HEK293 (cell line): ENCODE results near the gene SHROOM4.

Experiments
- CTCF ChIA-PET: fragments of 350-600 bp; formaldehyde crosslinking; extraction: SDS; loops from one replicate; lab custom pipeline; 2021; ENCODE audit warnings: antibody characterized with exemption; lab: Yijun Ruan, JAX
- POLR2A ChIA-PET: fragments of 300-600 bp; formaldehyde crosslinking; extraction: SDS; loops from one replicate; lab custom pipeline; 2020; ENCODE audit warnings: antibody characterized with exemption, inconsistent platforms; lab: Yijun Ruan, JAX
- H3K27ac ChIP-seq: fragments of 200-500 bp; sonication (Bioruptor generic); 2 replicates; pipeline ENCODE4 v1.5.1; 2014; ENCODE audit warnings: low read depth, low read length, control low read depth, inconsistent platforms; ENCODE audit errors: extremely low read depth
- H3K36me3 ChIP-seq, 2 experiments: fragments of 200-500 bp in 1 of 2; sonication (Bioruptor generic) in 1 of 2; 1 replicate in 1 of 2; 2 replicates in 1 of 2; pipeline ENCODE4 v1.5.1; 2014 to 2017; ENCODE audit warnings: inconsistent platforms in 2 of 2, low read length in 2 of 2; ENCODE audit not compliant: control insufficient read depth in 2 of 2, insufficient read depth in 1 of 2
- H3K4me1 ChIP-seq: fragments of 200-500 bp; sonication (Bioruptor generic); 2 replicates; pipeline ENCODE4 v1.5.1; 2014; ENCODE audit warnings: mild to moderate bottlenecking, low read length, inconsistent platforms; ENCODE audit not compliant: control insufficient read depth, insufficient read depth
- H3K4me3 ChIP-seq: 2 replicates; pipeline ENCODE4 v1.5.1; 2011; ENCODE audit warnings: low read depth, mild to moderate bottlenecking, control low read depth, low read length, moderate library complexity
- H3K9me3 ChIP-seq: fragments of 200-500 bp; sonication (Bioruptor generic); 2 replicates; pipeline ENCODE4 v1.5.1; 2014; ENCODE audit warnings: low read depth, low read length, inconsistent platforms; ENCODE audit not compliant: control insufficient read depth, insufficient read depth
- GLI2 ChIP-seq: fragments of 450-650 bp; formaldehyde crosslinking; IDR thresholded peaks from 2 replicates; pipeline ENCODE4; 2017; ENCODE audit warnings: missing biosample characterization, missing genetic modification characterization, low read depth, borderline replicate concordance
- KLF16 ChIP-seq: fragments of 450-650 bp; formaldehyde crosslinking; IDR thresholded peaks from 2 replicates; pipeline ENCODE4 v1.5.1; 2017; ENCODE audit warnings: missing biosample characterization, missing genetic modification characterization
- KLF7 ChIP-seq: fragments of 450-650 bp; formaldehyde crosslinking; IDR thresholded peaks from 2 replicates; pipeline ENCODE4 v1.5.1; 2016; ENCODE audit warnings: missing biosample characterization, missing genetic modification characterization, borderline replicate concordance
- KLF8 ChIP-seq: fragments of 450-650 bp; formaldehyde crosslinking; IDR thresholded peaks from 2 replicates; pipeline ENCODE4 v1.5.1; 2016; ENCODE audit warnings: missing biosample characterization, missing genetic modification characterization
- OSR2 ChIP-seq: fragments of 450-650 bp; formaldehyde crosslinking; IDR thresholded peaks from 2 replicates; pipeline ENCODE4 v1.5.1; 2016; ENCODE audit warnings: missing biosample characterization, missing genetic modification characterization
- RBAK ChIP-seq: fragments of 450-650 bp; formaldehyde crosslinking; IDR thresholded peaks from 2 replicates; pipeline ENCODE4 v1.5.1; 2016; ENCODE audit warnings: missing biosample characterization, missing genetic modification characterization
- SCRT2 ChIP-seq: fragments of 450-650 bp; formaldehyde crosslinking; IDR thresholded peaks from 2 replicates; pipeline ENCODE4 v1.5.1; 2016; ENCODE audit warnings: missing biosample characterization, missing genetic modification characterization
- SETDB1 ChIP-seq: IDR thresholded peaks from one replicate; pipeline ENCODE4 v1.6.1; 2017; ENCODE audit warnings: mild to moderate bottlenecking, low read length, moderate library complexity, mixed read lengths; ENCODE audit not compliant: insufficient read length
- WT1 ChIP-seq: fragments of 450-650 bp; formaldehyde crosslinking; IDR thresholded peaks from 2 replicates; pipeline ENCODE4 v1.5.1; 2016; ENCODE audit warnings: missing biosample characterization, missing genetic modification characterization
- ZBTB10 ChIP-seq: fragments of 450-650 bp; formaldehyde crosslinking; IDR thresholded peaks from 2 replicates; pipeline ENCODE4 v1.5.1; 2016; ENCODE audit warnings: missing biosample characterization, missing genetic modification characterization
- ZBTB20 ChIP-seq: fragments of 450-650 bp; formaldehyde crosslinking; IDR thresholded peaks from 2 replicates; pipeline ENCODE4 v1.5.1; 2016; ENCODE audit warnings: missing biosample characterization, missing genetic modification characterization
- ZBTB6 ChIP-seq: fragments of 450-650 bp; formaldehyde crosslinking; IDR thresholded peaks from 2 replicates; pipeline ENCODE4 v1.5.1; 2017; ENCODE audit warnings: missing biosample characterization, missing genetic modification characterization
- ZNF214 ChIP-seq: fragments of 450-650 bp; formaldehyde crosslinking; IDR thresholded peaks from 2 replicates; pipeline ENCODE4 v1.5.1; 2017; ENCODE audit warnings: missing biosample characterization, mild to moderate bottlenecking, missing genetic modification characterization, borderline replicate concordance
- ZNF23 ChIP-seq: fragments of 450-650 bp; formaldehyde crosslinking; IDR thresholded peaks from 2 replicates; pipeline ENCODE4 v1.5.1; 2016; ENCODE audit warnings: missing biosample characterization, missing genetic modification characterization, borderline replicate concordance
- ZNF24 ChIP-seq: fragments of 450-650 bp; formaldehyde crosslinking; IDR thresholded peaks from 2 replicates; pipeline ENCODE4 v1.5.1; 2016; ENCODE audit warnings: missing biosample characterization, missing genetic modification characterization
- ZNF354C ChIP-seq: fragments of 450-650 bp; formaldehyde crosslinking; IDR thresholded peaks from 2 replicates; pipeline ENCODE4 v1.5.1; 2016; ENCODE audit warnings: missing biosample characterization, missing genetic modification characterization, low read depth, borderline replicate concordance
- ZNF404 ChIP-seq: fragments of 450-650 bp; formaldehyde crosslinking; IDR thresholded peaks from 2 replicates; pipeline ENCODE4 v1.5.1; 2017; ENCODE audit warnings: missing biosample characterization, missing genetic modification characterization
- ZNF518A ChIP-seq: fragments of 450-650 bp; formaldehyde crosslinking; conservative IDR thresholded peaks from 2 replicates; pipeline ENCODE4 v1.5.1; 2016; ENCODE audit warnings: low read depth, missing biosample characterization, missing genetic modification characterization
- ZNF529 ChIP-seq: fragments of 450-650 bp; formaldehyde crosslinking; IDR thresholded peaks from 2 replicates; pipeline ENCODE4 v1.5.1; 2017; ENCODE audit warnings: missing genetic modification characterization, missing biosample characterization; ENCODE audit not compliant: insufficient replicate concordance
- ZNF555 ChIP-seq: fragments of 450-650 bp; formaldehyde crosslinking; conservative IDR thresholded peaks from 2 replicates; pipeline ENCODE4 v1.5.1; 2017; ENCODE audit warnings: missing biosample characterization, mild to moderate bottlenecking, missing genetic modification characterization, inconsistent platforms
- ZNF585B ChIP-seq: fragments of 450-650 bp; formaldehyde crosslinking; IDR thresholded peaks from 2 replicates; pipeline ENCODE4 v1.5.1; 2016; ENCODE audit warnings: missing biosample characterization, missing genetic modification characterization
- ZNF596 ChIP-seq: fragments of 450-650 bp; IDR thresholded peaks from 2 replicates; pipeline ENCODE4 v1.5.0; 2018; ENCODE audit warnings: missing biosample characterization, mild to moderate bottlenecking, missing genetic modification characterization, moderate library complexity
- ZNF600 ChIP-seq: fragments of 450-650 bp; formaldehyde crosslinking; IDR thresholded peaks from 2 replicates; pipeline ENCODE4 v1.5.1; 2016; ENCODE audit warnings: missing biosample characterization, missing genetic modification characterization
- ZNF654 ChIP-seq: fragments of 450-650 bp; formaldehyde crosslinking; IDR thresholded peaks from 2 replicates; pipeline ENCODE4 v1.5.1; 2016; ENCODE audit warnings: low read depth, missing biosample characterization, missing genetic modification characterization
- ZNF785 ChIP-seq: fragments of 450-650 bp; formaldehyde crosslinking; IDR thresholded peaks from 2 replicates; pipeline ENCODE4 v1.5.1; 2016; ENCODE audit warnings: missing biosample characterization, missing genetic modification characterization
- TF ChIP-seq, protein P1 (sequence below): fragments of 450-650 bp; formaldehyde crosslinking; IDR thresholded peaks from 2 replicates; pipeline ENCODE4 v1.5.1; 2016; ENCODE audit warnings: missing biosample characterization, missing genetic modification characterization, low read depth
- TF ChIP-seq, protein P2 (sequence below): fragments of 450-650 bp; formaldehyde crosslinking; IDR thresholded peaks from 2 replicates; pipeline ENCODE4 v1.5.1; 2016; ENCODE audit warnings: missing biosample characterization, missing genetic modification characterization

The SHROOM4 gene

DNA sequence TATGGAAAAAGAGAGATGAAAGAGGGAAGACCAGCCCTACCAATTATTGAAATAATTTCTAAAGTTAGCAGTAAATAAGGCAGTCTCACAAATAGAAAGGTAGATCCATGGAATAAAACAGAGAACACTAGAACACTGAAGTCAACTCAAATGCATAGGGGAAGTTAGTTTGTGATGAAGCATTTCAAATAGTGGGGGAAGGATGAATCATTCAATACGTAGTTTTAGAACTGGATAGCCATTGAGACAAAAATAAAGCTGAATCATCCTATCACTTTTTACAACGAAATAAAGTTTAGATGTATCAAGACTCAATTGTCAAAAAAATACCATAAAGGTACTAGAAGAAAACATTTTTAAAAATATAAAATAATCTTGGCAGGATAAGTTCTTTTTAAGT lies 200.1 kb downstream of the SHROOM4 start:
- Histone ChIP-seq H3K4me1 (no peaks in the 10 kb centered on the region), H3K9me3 (no peaks in the 10 kb centered on the region; the same call in 1 of the 2 replicates), H3K36me3 (no peaks in the 10 kb centered on the region), H3K27ac (no peak overlapping the region), H3K4me3 (no peak overlapping the region)
- TF ChIP-seq ZNF529 (tag by site-specific recombination), result no peak
- no peak for TF ChIP-seq KLF16 (tag by site-specific recombination)
- TF ChIP-seq OSR2 (tag by site-specific recombination), result no peak
- no peak for TF ChIP-seq KLF7 (tag by site-specific recombination)
- no peak for TF ChIP-seq ZNF654 (tag by site-specific recombination)
- TF ChIP-seq ZNF555, result no peak
- TF ChIP-seq SETDB1, result no peak
- TF ChIP-seq RBAK, result no peak
- TF ChIP-seq, protein P1, sequence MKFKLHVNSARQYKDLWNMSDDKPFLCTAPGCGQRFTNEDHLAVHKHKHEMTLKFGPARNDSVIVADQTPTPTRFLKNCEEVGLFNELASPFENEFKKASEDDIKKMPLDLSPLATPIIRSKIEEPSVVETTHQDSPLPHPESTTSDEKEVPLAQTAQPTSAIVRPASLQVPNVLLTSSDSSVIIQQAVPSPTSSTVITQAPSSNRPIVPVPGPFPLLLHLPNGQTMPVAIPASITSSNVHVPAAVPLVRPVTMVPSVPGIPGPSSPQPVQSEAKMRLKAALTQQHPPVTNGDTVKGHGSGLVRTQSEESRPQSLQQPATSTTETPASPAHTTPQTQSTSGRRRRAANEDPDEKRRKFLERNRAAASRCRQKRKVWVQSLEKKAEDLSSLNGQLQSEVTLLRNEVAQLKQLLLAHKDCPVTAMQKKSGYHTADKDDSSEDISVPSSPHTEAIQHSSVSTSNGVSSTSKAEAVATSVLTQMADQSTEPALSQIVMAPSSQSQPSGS (tag by site-specific recombination), result no peak
- TF ChIP-seq ZNF354C (tag by site-specific recombination), result no peak
- TF ChIP-seq SCRT2 (tag by site-specific recombination), result no peak
- no peak for TF ChIP-seq ZNF518A (tag by site-specific recombination)
- TF ChIP-seq ZNF600 (tag by site-specific recombination), result no peak
- ChIA-PET CTCF (interaction anchor here (1.2 kb wide), 1 partner anchor 67 kb away, joined by 3 read pairs; no protein-coding TSS in a partner anchor), POLR2A (no interaction called here)

GRCh38 chrX:50609796-50610195 lies 204.2 kb downstream of the SHROOM4 start:
- ChIA-PET CTCF (no interaction called here), POLR2A (no interaction called here)
- Histone ChIP-seq H3K4me1 (no peaks in the 10 kb centered on the region), H3K27ac (no peak overlapping the region), H3K4me3 (no peak overlapping the region), H3K9me3 (no peaks in the 10 kb centered on the region), H3K36me3 (no peaks in the 10 kb centered on the region)
- TF ChIP-seq ZNF23 (tag by site-specific recombination), result no peak
- TF ChIP-seq KLF8 (tag by site-specific recombination), result no peak
- no peak for TF ChIP-seq GLI2 (tag by site-specific recombination)
- no peak for TF ChIP-seq WT1 (tag by site-specific recombination)
- no peak for TF ChIP-seq ZBTB20
- TF ChIP-seq ZNF24 (tag by site-specific recombination), result no peak
- no peak for TF ChIP-seq ZBTB10 (tag by site-specific recombination)
- TF ChIP-seq ZNF785 (tag by site-specific recombination), result no peak
- TF ChIP-seq ZNF585B, result no peak
- no peak for TF ChIP-seq ZBTB6 (tag by site-specific recombination)
- TF ChIP-seq, protein P2, sequence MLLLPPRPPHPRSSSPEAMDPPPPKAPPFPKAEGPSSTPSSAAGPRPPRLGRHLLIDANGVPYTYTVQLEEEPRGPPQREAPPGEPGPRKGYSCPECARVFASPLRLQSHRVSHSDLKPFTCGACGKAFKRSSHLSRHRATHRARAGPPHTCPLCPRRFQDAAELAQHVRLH, result no peak
- TF ChIP-seq ZNF214 (tag by site-specific recombination), result no peak
- no peak for TF ChIP-seq ZNF404 (tag by site-specific recombination)
- no peak for TF ChIP-seq ZNF596 (tag by site-specific recombination)
